Metanephros (tissue), 2 donors: ENCODE results near the gene DIP2C. TPM values are rescaled to one million over a fixed set of nuclear protein-coding genes. Genes with fewer than 3 reads are reported as not detected.

Experiments used
- small RNA-seq: library from RNA; depleted of rRNA; stranded (forward); fragments of <200 nt; gene quantifications from one replicate; pipeline ENCODE3, GENCODE V24; 2014; ENCODE audit warnings: low replicate concordance
- total RNA-seq: library from RNA; depleted of rRNA; stranded (reverse); fragments of >200 nt; gene quantifications from one replicate; pipeline ENCODE4 v1.2.3, GENCODE V29; 2014

DIP2C gene, protein sequence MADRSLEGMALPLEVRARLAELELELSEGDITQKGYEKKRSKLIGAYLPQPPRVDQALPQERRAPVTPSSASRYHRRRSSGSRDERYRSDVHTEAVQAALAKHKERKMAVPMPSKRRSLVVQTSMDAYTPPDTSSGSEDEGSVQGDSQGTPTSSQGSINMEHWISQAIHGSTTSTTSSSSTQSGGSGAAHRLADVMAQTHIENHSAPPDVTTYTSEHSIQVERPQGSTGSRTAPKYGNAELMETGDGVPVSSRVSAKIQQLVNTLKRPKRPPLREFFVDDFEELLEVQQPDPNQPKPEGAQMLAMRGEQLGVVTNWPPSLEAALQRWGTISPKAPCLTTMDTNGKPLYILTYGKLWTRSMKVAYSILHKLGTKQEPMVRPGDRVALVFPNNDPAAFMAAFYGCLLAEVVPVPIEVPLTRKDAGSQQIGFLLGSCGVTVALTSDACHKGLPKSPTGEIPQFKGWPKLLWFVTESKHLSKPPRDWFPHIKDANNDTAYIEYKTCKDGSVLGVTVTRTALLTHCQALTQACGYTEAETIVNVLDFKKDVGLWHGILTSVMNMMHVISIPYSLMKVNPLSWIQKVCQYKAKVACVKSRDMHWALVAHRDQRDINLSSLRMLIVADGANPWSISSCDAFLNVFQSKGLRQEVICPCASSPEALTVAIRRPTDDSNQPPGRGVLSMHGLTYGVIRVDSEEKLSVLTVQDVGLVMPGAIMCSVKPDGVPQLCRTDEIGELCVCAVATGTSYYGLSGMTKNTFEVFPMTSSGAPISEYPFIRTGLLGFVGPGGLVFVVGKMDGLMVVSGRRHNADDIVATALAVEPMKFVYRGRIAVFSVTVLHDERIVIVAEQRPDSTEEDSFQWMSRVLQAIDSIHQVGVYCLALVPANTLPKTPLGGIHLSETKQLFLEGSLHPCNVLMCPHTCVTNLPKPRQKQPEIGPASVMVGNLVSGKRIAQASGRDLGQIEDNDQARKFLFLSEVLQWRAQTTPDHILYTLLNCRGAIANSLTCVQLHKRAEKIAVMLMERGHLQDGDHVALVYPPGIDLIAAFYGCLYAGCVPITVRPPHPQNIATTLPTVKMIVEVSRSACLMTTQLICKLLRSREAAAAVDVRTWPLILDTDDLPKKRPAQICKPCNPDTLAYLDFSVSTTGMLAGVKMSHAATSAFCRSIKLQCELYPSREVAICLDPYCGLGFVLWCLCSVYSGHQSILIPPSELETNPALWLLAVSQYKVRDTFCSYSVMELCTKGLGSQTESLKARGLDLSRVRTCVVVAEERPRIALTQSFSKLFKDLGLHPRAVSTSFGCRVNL (N-terminal part only)
- 34.3 TPM for total RNA-seq

DNA sequence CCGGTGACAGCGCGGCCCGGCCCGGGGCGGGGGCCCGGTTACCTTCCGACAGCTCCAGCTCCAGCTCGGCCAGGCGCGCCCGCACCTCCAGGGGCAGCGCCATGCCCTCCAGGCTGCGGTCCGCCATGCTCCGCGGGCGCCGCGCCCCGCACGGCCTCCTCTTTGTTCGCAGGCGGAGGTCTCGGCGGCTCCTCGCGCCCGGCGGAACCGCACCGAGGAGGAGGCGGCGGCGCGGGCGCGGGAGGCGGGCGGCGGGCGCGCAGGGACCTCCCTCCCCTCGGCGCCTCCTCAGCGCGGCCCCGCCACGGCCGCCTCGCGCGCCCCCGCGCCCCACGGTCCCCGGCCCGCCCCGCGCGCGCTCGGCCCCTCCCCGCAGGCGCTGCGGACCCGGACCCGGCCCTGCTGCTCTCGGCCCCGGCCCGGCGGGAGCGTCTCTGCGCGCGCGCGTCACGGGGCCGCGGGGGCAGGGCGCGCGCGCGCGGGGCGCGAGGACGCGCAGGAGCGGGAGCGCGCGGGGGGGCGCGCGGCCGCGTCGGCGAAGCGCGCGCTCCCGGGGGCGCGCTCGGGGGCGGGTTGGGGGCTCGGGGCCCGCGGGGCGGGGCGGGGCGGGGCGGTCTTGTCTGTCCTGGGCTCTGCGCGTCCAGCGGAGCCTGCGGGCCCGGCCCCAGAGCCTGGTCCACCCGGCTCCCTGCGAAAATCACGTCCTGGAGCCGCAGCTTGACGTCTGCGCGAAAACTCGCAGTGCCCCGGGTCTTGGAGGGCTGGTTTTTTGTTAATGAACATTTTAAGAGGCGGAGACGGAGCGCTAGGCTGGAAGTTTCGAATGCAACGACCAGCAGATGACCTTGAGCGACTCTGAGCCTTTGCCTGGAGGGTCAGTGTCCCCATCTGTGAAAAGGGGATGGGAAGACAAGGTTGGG lies at the start of gene DIP2C:
Gene DIP2C, minus strand, starts transcription at position 217 of the 920 bp plus-strand sequence. Its CDS starts 90 bp downstream, at position 127.

Small RNA genes lying within 50 kb of the gene (small RNA-seq; reads per million reads assigned to genes)
- gene MIR5699, result 0.35 reads per million, percentile 41 among the genes with 10 or more reads in this experiment
- not detected for gene RN7SL754P
- gene RNA5SP298, result not detected

Other genes starting within 250 kb of the DIP2C start
- 45.3 TPM for gene LARP4B, start 242.0 kb upstream of the DIP2C start, total RNA-seq